ENCODE measurements around the gene AUTS2.

DNA sequence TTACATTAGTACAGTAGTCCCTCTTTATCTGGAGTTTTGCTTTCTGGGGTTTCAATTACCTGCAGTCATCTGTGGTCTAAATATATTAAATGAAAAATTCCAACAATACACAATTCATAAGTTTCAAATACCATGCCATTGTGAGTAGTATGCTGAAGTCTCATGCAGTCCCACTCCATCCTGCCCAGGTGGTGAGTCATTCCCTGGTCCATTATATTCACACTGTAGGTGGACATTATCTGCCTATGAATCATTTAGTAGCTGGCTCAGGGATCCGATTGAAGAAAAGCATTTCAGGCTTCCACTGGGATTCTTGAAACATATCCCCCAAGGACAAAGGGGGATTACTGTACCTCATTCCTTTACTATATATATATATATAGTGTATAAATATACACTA lies 1235.5 kb downstream of the AUTS2 start:
- TF ChIP-seq, protein P1, sequence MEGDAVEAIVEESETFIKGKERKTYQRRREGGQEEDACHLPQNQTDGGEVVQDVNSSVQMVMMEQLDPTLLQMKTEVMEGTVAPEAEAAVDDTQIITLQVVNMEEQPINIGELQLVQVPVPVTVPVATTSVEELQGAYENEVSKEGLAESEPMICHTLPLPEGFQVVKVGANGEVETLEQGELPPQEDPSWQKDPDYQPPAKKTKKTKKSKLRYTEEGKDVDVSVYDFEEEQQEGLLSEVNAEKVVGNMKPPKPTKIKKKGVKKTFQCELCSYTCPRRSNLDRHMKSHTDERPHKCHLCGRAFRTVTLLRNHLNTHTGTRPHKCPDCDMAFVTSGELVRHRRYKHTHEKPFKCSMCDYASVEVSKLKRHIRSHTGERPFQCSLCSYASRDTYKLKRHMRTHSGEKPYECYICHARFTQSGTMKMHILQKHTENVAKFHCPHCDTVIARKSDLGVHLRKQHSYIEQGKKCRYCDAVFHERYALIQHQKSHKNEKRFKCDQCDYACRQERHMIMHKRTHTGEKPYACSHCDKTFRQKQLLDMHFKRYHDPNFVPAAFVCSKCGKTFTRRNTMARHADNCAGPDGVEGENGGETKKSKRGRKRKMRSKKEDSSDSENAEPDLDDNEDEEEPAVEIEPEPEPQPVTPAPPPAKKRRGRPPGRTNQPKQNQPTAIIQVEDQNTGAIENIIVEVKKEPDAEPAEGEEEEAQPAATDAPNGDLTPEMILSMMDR (conservative IDR thresholded peaks at IDR 0.05; ENCODE audit: low read depth in 2 of 2), result no peak
- TF ChIP-seq CREB1 (CRISPR knock-in tag; IDR thresholded peaks at IDR 0.05; ENCODE audit: low read depth) (no peak), POLR2AphosphoS5 (IDR thresholded peaks at IDR 0.05; ENCODE audit: low read depth) (no peak), JUNB (IDR thresholded peaks at IDR 0.05; ENCODE audit: unreplicated experiment) (no peak), EZH2 (IDR thresholded peaks at IDR 0.05; ENCODE audit: low read depth, unreplicated experiment) (no peak), EZH2phosphoT487 (IDR thresholded peaks at IDR 0.05; ENCODE audit: unreplicated experiment) (no peak)

All from GM23338 (cell line).